Heart right ventricle (tissue), 16 donors: Measurements from ENCODE around the gene TUBA8. TPM values are rescaled to one million over a fixed set of nuclear protein-coding genes. Genes with fewer than 3 reads are reported as not detected.
"Not testable (repeated sequence)": the region's sequence is repeated elsewhere in the genome, so short reads cannot be mapped to it uniquely, and the experiment has no call there.

ENCODE experiments used
- ATAC-seq, 8 donors: fragments of 200-7000 bp; cut with Tn5 transposase; one replicate each; pipeline ENCODE4 v1.9.1; 2020; ENCODE audit warnings: mild to moderate bottlenecking in 8 of 8, moderate library complexity in 8 of 8, moderate number of reproducible peaks in 1 of 8
- DNase-seq, 2 donors: peaks; one replicate each; pipeline ENCODE4 v3.0.0-alpha.2; 2020
- H3K27ac ChIP-seq, 10 donors: fragments of 200-600 bp; sonication (generic) in 2 of 10; one replicate each; pipeline versions ENCODE4 v1.5.0 to v1.8.0; 2020 to 2022; ENCODE audit warnings: mild to moderate bottlenecking in 3 of 10
- H3K27me3 ChIP-seq, 7 donors: fragments of 200-600 bp; one replicate each; pipeline ENCODE4 v1.8.0; 2021 to 2022; ENCODE audit warnings: mild to moderate bottlenecking in 2 of 7
- H3K36me3 ChIP-seq, 9 donors: fragments of 200-600 bp; sonication (generic) in 1 of 9; one replicate each; pipeline versions ENCODE4 v1.5.0 to v1.8.0; 2020 to 2022; ENCODE audit warnings: mild to moderate bottlenecking in 2 of 9
- H3K4me1 ChIP-seq, 9 donors: fragments of 200-600 bp; sonication (generic) in 1 of 9; one replicate each; pipeline versions ENCODE4 v1.5.0 to v1.8.0; 2020 to 2022; ENCODE audit warnings: mild to moderate bottlenecking in 4 of 9
- H3K4me3 ChIP-seq, 10 donors: fragments of 200-600 bp; sonication (generic) in 2 of 10; one replicate each; pipeline versions ENCODE4 v1.5.0 to v1.8.0; 2020 to 2022; ENCODE audit warnings: mild to moderate bottlenecking in 7 of 10, moderate library complexity in 2 of 10
- H3K9me3 ChIP-seq, 11 donors: fragments of 200-600 bp in 10 of 11; sonication (generic) in 2 of 11; one replicate each; pipeline versions ENCODE4 v1.5.0 to v1.8.0; 2013 to 2022; ENCODE audit warnings: mild to moderate bottlenecking in 2 of 11, control low read depth in 1 of 11, moderate library complexity in 1 of 11
- WGBS, 2 donors: extraction: QIAGEN DNeasy Blood & Tissue Kit; methylation state at CpG; one replicate each; pipeline ENCODE4 v1.1.7; 2013; ENCODE audit warnings: inconsistent platforms in 1 of 2; 5-methylcytosine and 5-hydroxymethylcytosine counted together
- intact Hi-C, 10 donors: fragments of 100-400 bp; cut with DNase I; formaldehyde crosslinking; loops; one replicate each; pipeline versions ENCODE4 v1.11.1 to v1.14.2; 2022
- polyA plus RNA-seq, 2 donors: library from polyadenylated mRNA; stranded (reverse); fragments of 200-250 nt; gene quantifications; one replicate each; pipeline ENCODE4 v1.2.3, GENCODE V29; 2013
- total RNA-seq, 10 donors: library from RNA; stranded (reverse); fragmentation: NEBNext Ultra II Directional in 3 of 10; extraction: Animal tissue kit (Norgen Biotek cat#: 25700) in 3 of 10; gene quantifications; one replicate each; pipeline versions ENCODE4 v1.2.1 to v1.2.4, GENCODE V29; 2021 to 2023
- TF ChIP-seq, protein P1 (sequence below), 9 donors: fragments of 200-600 bp; sonication (generic) in 2 of 9; IDR thresholded peaks; one replicate each; pipeline versions ENCODE4 v1.5.0 to v1.8.0; 2021 to 2022; ENCODE audit warnings: antibody characterized with exemption in 9 of 9, mild to moderate bottlenecking in 5 of 9, moderate library complexity in 1 of 9
- donor health status: Arrhythmogenic right ventricular cardiomyopathy.
- donor health status: ischemic (EF 13 %, LVEDD 7.1; RV severe dilation, severe dysfunction).
- donor health status: healthy with polysubstance abuse.
- donor health status: DM: no; HTN: yes; CAD: no.
- donor health status: DM: no; HTN: no; CAD: no.
- donor health status: ischemic (EF 25% LVEDD 6.9; RV normal size, moderate dysfunction).
- donor health status: ischemic (EF 25% LVEDD 5.7; RV mildly dilated, moderate dysfunction).
- donor health status: healthy.
- donor health status: DM: yes; HTN: yes; CAD: no.
- donor health status: Ischemic cardiomyopathy.
- donor health status: ischemic (EF 35%, LVEDD 5.7; RV mildly dilated, moderate dysfunction).
- donor health status: nonischemic (EF 11% LVEDD 7.7; RV severe dilation, severe dysfunction).
- donor health status: DM: yes; HTN: yes; CAD: no.
- donor health status: PGD.
- donor health status: ischemic (EF 29% LVEDD 5.4; RV normal size, mild dysfunction).
- donor health status: nonischemic (EF 23%, LVEDD 6.1; RV moderate dilation, normal function).

Gene TUBA8
- total and polyA plus RNA-seq, 12 donors: 44.9 to 183 (median 109) TPM

GRCh38 chr22:18070556-18071306, 39.9 kb upstream of the TUBA8 start:
- WGBS, 2 donors: 82 to 84% methylated on average over 14 of the region's 14 CpGs
- Histone ChIP-seq H3K9me3 (no peaks in the 10 kb centered on the region), H3K36me3 (no peaks in the 10 kb centered on the region), H3K27ac (no peak overlapping the region), H3K4me1 (peaks cover 0 to 38% (median 7%) of the 10 kb centered on the region in 9 donors), H3K27me3 (peaks cover 0 to 7% (median 0%) of the 10 kb centered on the region in 7 donors), H3K4me3 (no peak overlapping the region)
- intact Hi-C loops: loop anchor here in 9 of 10 donors (5.0 to 10.0 kb wide), 10 partner anchors 43 to 516 kb away; partner anchors contain the start of genes MICAL3 (in 2 of the 9) and BCL2L13 (in 1 of the 9)
- ATAC-seq: no peak
- TF ChIP-seq, protein P1, sequence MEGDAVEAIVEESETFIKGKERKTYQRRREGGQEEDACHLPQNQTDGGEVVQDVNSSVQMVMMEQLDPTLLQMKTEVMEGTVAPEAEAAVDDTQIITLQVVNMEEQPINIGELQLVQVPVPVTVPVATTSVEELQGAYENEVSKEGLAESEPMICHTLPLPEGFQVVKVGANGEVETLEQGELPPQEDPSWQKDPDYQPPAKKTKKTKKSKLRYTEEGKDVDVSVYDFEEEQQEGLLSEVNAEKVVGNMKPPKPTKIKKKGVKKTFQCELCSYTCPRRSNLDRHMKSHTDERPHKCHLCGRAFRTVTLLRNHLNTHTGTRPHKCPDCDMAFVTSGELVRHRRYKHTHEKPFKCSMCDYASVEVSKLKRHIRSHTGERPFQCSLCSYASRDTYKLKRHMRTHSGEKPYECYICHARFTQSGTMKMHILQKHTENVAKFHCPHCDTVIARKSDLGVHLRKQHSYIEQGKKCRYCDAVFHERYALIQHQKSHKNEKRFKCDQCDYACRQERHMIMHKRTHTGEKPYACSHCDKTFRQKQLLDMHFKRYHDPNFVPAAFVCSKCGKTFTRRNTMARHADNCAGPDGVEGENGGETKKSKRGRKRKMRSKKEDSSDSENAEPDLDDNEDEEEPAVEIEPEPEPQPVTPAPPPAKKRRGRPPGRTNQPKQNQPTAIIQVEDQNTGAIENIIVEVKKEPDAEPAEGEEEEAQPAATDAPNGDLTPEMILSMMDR (IDR thresholded peaks at IDR 0.05): peak in 4 of 9 donors; percentile 9 to 23 (median 13)
- no peak for DNase-seq

GRCh38 chr22:18071307-18071967, 39.2 kb upstream of the TUBA8 start:
- H3K9me3 ChIP-seq, ATAC-seq, H3K27ac ChIP-seq, DNase-seq, H3K27me3 ChIP-seq, H3K36me3 ChIP-seq, H3K4me3 ChIP-seq: not testable (repeated sequence)
- intact Hi-C loops: loop anchor here in 9 of 10 donors (5.0 to 10.0 kb wide), 10 partner anchors 44 to 517 kb away; partner anchors contain the start of genes MICAL3 (in 2 of the 9) and BCL2L13 (in 1 of the 9)
- WGBS, 2 donors: 83 to 90% methylated on average over 7 of the region's 7 CpGs
- H3K4me1 ChIP-seq: peaks cover 3 to 38% (median 14%) of the 10 kb centered on the region in 9 donors

DNA sequence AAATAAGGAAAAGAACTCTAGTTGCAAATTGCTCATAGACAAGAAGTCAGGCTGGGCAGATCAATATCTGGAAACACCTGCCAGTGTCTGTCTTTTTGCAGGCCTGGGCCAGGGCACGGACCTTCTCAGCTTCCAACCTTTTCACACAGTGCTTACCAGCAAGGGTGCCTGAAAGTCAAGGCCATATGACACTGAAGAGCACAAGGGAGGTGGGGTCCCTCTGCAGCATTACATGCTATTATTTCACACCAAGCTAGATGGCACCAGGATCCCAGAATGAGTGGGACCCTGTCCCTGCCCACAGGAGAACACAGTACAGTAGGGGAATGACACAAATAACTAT, 38.7 kb upstream of the TUBA8 start:
- Histone ChIP-seq H3K9me3 (no peaks in the 10 kb centered on the region), H3K4me1 (peaks cover 7 to 42% (median 19%) of the 10 kb centered on the region in 9 donors), H3K4me3 (no peak overlapping the region), H3K27ac (no peak overlapping the region), H3K27me3 (no peaks in the 10 kb centered on the region), H3K36me3 (no peaks in the 10 kb centered on the region)
- no peak for DNase-seq
- TF ChIP-seq, protein P1 (IDR thresholded peaks at IDR 0.05): no peak
- no peak for ATAC-seq
- intact Hi-C loops: loop anchor here in 9 of 10 donors (2.0 to 10.0 kb wide), 11 partner anchors 45 to 517 kb away; partner anchors contain the start of genes MICAL3 (in 2 of the 9) and BCL2L13 (in 1 of the 9)
- WGBS, 2 donors: 46 to 65% methylated on average over 1 of the region's 1 CpG

DNA sequence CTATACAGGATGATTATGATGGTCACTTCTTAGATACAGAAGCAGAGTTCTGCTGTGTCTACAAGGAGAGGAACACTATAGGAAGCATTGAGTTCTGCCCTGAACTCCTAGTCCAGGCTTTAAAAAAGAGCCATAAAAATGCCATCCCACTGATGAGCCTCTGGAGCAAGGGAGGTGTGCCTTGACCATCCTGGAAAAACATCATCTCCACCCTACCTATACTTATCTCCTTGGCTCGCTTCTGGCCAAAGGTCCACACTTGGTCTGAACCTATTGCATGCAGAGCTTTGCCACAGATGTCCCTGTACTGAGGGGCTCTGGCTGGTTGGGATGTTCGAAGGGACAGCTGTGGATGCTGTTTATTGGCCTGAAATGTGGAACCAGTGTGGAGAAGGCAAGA, 37.1 kb upstream of the TUBA8 start:
- Histone ChIP-seq H3K27me3 (no peaks in the 10 kb centered on the region), H3K36me3 (no peaks in the 10 kb centered on the region), H3K4me3 (no peak overlapping the region), H3K4me1 (peaks cover 9 to 32% (median 24%) of the 10 kb centered on the region in 9 donors), H3K9me3 (no peaks in the 10 kb centered on the region), H3K27ac (no peak overlapping the region)
- TF ChIP-seq, protein P1 (IDR thresholded peaks at IDR 0.05): no peak
- 88 to 93% methylated on average over 2 of the region's 2 CpGs for WGBS, 2 donors
- DNase-seq (no peak), ATAC-seq (no peak)
- intact Hi-C loops: loop anchor here in 9 of 10 donors (2.0 to 10.0 kb wide), 11 partner anchors 46 to 519 kb away; partner anchors contain the start of genes MICAL3 (in 2 of the 9) and BCL2L13 (in 1 of the 9)

DNA sequence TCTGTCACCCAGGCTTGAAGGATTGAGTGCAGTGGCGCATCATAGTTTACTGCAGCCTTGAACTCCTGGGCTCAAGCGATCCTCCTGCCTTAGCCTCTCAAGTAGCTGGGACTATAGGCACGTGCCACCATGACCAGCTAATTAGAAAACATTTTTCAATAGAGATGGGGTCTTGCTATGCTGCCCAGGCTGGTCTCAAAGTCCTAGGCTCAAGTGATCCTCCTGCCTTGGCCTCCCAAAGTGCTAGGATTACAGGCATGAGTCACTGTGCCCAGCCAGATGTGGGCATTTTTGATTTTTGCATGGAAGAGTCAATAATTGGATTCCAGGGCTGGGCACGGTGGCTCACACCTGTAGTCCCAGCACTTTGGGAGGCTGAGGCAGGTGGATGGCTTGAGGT, 36.7 kb upstream of the TUBA8 start:
- H3K27me3 ChIP-seq, H3K36me3 ChIP-seq, H3K27ac ChIP-seq, H3K9me3 ChIP-seq, ATAC-seq, DNase-seq, H3K4me3 ChIP-seq: not testable (repeated sequence)
- 91 to 95% methylated on average over 4 of the region's 4 CpGs for WGBS, 2 donors
- H3K4me1 ChIP-seq: peaks cover 9 to 32% (median 24%) of the 10 kb centered on the region in 9 donors
- intact Hi-C loops: loop anchor here (1.0 to 10.0 kb wide), 13 partner anchors 47 to 519 kb away; partner anchors contain the start of genes MICAL3 (in 2 of the 10) and BCL2L13 (in 1 of the 10)
